Esophagus squamous epithelium (tissue), 4 donors: ENCODE results near the gene RASAL2.

Experiments
- POLR2A ChIP-seq, 4 donors: fragments of 450-650 bp; IDR thresholded peaks; one replicate each; pipeline ENCODE4 v1.6.1; 2017; ENCODE audit warnings: antibody characterized with exemption in 4 of 4, mild to moderate bottlenecking in 4 of 4, moderate library complexity in 3 of 4
- TF ChIP-seq, protein P1 (sequence below), 6 experiments: fragments of 450-650 bp in 4 of 6; fragments of 200-600 bp in 2 of 6; sonication (generic) in 2 of 6; IDR thresholded peaks; one replicate each; pipeline ENCODE4 v1.5.1; 2016 to 2019; ENCODE audit warnings: antibody characterized with exemption in 6 of 6, mild to moderate bottlenecking in 4 of 6, moderate library complexity in 4 of 6

DNA sequence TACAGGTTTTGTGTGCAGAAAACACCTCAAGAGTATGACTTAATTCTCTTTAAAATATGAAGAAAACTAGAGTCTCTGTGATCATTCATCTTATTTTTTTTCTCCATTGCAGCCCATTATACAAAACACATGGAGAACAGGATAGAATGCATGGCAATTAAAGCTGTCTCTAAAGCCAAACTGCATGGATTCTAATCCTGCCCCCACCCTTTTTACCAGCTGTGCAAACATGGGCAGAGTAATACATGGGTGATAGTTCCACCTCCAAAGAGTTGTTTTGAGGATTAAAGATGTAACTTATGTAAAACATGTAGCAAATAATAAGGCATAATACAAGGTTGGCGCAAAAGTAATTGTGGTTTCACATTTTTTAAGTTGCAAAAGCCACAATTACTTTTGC, 288.5 kb downstream of the RASAL2 start:
- TF ChIP-seq, protein P1, sequence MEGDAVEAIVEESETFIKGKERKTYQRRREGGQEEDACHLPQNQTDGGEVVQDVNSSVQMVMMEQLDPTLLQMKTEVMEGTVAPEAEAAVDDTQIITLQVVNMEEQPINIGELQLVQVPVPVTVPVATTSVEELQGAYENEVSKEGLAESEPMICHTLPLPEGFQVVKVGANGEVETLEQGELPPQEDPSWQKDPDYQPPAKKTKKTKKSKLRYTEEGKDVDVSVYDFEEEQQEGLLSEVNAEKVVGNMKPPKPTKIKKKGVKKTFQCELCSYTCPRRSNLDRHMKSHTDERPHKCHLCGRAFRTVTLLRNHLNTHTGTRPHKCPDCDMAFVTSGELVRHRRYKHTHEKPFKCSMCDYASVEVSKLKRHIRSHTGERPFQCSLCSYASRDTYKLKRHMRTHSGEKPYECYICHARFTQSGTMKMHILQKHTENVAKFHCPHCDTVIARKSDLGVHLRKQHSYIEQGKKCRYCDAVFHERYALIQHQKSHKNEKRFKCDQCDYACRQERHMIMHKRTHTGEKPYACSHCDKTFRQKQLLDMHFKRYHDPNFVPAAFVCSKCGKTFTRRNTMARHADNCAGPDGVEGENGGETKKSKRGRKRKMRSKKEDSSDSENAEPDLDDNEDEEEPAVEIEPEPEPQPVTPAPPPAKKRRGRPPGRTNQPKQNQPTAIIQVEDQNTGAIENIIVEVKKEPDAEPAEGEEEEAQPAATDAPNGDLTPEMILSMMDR (IDR thresholded peaks at IDR 0.05) = no peak
- TF ChIP-seq POLR2A (IDR thresholded peaks at IDR 0.05) = no peak
